Measurements from ENCODE around the gene OR2T35.
"Not testable (repeated sequence)": the region's sequence is repeated elsewhere in the genome, so short reads cannot be mapped to it uniquely, and the experiment has no call there.

Gene OR2T35, protein sequence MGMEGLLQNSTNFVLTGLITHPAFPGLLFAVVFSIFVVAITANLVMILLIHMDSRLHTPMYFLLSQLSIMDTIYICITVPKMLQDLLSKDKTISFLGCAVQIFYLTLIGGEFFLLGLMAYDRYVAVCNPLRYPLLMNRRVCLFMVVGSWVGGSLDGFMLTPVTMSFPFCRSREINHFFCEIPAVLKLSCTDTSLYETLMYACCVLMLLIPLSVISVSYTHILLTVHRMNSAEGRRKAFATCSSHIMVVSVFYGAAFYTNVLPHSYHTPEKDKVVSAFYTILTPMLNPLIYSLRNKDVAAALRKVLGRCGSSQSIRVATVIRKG

GRCh38 chr1:248645178-248645577 is at the start of gene OR2T35:
Gene OR2T35, minus strand, starts transcription at chr1:248645278. Its CDS starts 6,020 bp downstream, at chr1:248639258.
- TF ChIP-seq TCF12 (IDR thresholded peaks at IDR 0.05; ENCODE audit: low read depth); EGR1 (IDR thresholded peaks at IDR 0.05); FOXM1 (IDR thresholded peaks at IDR 0.05; ENCODE audit: borderline replicate concordance, low read depth): not testable (repeated sequence)

DNA sequence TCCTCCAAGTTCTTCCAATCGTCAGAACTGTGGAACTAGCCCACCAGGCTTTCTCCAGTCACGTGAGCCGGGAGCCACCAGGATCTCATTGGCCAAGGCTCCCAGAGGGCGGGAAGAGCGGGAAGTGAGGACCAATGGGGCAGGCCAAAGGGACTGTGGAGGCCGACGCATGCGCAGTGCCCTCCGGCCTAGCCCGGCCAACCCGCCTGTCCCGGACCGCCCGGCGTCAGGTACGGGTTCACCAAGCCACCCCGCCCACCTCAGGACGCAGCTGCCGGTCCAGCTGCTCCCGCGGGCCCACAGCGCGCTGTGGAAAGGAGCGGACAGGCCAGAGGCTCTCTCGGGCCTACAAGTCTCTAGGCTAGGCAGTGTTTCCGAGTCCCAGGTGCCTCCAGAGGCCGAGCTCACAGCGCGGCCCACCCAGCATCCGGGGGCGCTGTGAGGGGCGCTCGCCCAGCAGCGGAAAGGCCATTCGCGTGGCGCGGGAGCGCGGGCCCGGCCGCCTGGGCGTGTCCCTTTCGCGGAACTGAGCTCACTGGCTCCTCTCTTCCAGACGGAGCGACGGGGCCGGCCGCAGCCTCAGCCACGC is 46.6 kb upstream of the OR2T35 start:
- TF ChIP-seq ZBTB7A (IDR thresholded peaks at IDR 0.05; ENCODE audit: low read depth) (no peak), USF1 (IDR thresholded peaks at IDR 0.05) (peak; percentile 23; the same call in 1 of the 2 replicates)

DNA sequence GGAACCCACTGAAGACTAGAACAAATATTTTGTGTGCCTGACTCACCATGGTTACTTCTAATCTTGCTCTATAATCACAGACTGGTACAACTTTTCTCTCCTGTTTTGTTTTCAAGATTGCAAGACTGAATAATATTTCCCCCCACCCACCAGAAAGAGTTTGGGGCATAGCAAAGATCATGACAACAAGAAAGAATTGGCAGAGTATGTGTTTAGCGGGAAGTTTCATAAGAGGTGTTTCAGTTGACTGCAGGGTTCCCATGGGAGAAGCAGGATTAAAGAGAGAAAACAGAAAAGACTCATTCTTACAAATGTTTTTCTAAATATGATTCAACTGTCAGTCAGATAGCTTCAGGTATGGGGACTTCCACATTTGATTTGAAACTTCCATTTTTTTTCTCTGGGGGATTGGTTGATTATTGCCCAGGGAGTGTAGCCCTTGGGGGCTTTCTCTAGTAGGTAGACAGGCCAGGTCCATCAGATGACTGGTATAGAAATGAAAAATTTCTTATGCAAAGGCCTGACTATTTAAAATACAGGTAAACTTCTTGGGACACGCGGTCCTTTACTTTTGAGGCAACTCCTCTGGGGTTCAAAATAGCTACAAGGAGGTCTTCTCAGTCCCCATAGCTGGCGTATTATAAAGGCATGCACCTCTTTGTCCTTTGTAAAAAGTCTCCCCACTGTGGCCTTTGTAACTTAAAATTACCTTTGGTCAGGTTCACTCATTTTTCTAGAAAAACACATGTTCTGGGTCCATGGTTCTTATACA is 43.6 kb upstream of the OR2T35 start:
- no peak for TF ChIP-seq FOXM1 (IDR thresholded peaks at IDR 0.05; ENCODE audit: borderline replicate concordance, low read depth)
- TF ChIP-seq USF1 (IDR thresholded peaks at IDR 0.05) = no peak
- TF ChIP-seq TAF1 (IDR thresholded peaks at IDR 0.05; ENCODE audit: low read depth) = no peak
- no peak for TF ChIP-seq YY1 (IDR thresholded peaks at IDR 0.05; ENCODE audit: low read depth)
- TF ChIP-seq TCF12 (IDR thresholded peaks at IDR 0.05; ENCODE audit: low read depth) = no peak
- no peak for TF ChIP-seq NFIC (IDR thresholded peaks at IDR 0.05)
- TF ChIP-seq ZBTB7A (IDR thresholded peaks at IDR 0.05; ENCODE audit: low read depth) = no peak
- no peak for TF ChIP-seq RAD21 (IDR thresholded peaks at IDR 0.05; ENCODE audit: low read depth)
- no peak for TF ChIP-seq EP300 (IDR thresholded peaks at IDR 0.05; ENCODE audit: borderline replicate concordance)
- no peak for TF ChIP-seq CREB1 (IDR thresholded peaks at IDR 0.05; ENCODE audit: low read depth)
- TF ChIP-seq TEAD4 (IDR thresholded peaks at IDR 0.05) = no peak
- no peak for TF ChIP-seq CEBPB (IDR thresholded peaks at IDR 0.05)
- TF ChIP-seq, protein P1, sequence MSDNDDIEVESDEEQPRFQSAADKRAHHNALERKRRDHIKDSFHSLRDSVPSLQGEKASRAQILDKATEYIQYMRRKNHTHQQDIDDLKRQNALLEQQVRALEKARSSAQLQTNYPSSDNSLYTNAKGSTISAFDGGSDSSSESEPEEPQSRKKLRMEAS (IDR thresholded peaks at IDR 0.05) = no peak
- TF ChIP-seq EGR1 (IDR thresholded peaks at IDR 0.05) = no peak
- no peak for TF ChIP-seq REST (IDR thresholded peaks at IDR 0.05; ENCODE audit: low read depth)

DNA sequence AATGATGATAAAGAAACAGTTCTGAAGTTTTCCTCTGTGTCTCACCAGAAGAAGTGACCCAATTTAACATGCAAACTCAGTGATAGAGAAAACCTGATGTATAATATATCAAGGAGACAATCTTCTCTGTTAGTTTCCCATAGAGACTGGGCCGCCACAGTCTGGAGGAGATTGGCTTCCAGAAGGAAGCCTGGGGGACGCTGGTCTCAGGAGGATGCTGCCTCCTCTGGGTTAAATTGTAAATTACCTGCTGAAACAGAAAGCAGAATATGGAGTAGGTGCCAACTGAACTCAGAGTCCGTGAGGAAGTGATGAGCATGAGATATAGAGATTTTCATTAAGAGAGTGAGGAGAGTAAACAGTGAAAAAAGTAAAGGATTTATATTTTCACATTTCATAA is 41.7 kb upstream of the OR2T35 start:
- TF ChIP-seq RAD21 (IDR thresholded peaks at IDR 0.05; ENCODE audit: low read depth) (peak; percentile 45), TAF1 (IDR thresholded peaks at IDR 0.05; ENCODE audit: low read depth) (no peak), EP300 (IDR thresholded peaks at IDR 0.05; ENCODE audit: borderline replicate concordance) (no peak)

DNA sequence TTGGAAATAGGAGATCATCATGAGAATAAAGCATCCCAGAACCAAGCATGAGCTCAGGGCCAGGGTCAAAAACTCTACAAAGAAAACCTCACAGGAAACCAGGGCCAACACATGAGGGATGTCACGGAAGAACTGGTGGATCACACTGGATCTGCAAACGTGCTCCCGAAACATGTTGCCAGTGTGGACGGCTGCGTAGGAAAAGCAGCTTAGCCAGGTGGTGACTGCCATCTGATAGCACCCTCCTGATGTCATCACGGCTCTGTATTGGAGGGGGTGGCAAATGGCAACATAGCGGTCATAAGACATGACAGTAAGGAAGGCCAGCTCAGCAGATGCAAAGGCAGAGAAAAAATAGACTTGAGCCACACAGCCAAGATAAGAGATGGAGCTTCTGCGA is 36.6 kb upstream of the OR2T35 start:
- TF ChIP-seq FOXM1 (IDR thresholded peaks at IDR 0.05; ENCODE audit: borderline replicate concordance, low read depth) (no peak), TAF1 (IDR thresholded peaks at IDR 0.05; ENCODE audit: low read depth) (no peak), EP300 (IDR thresholded peaks at IDR 0.05; ENCODE audit: borderline replicate concordance) (no peak), TEAD4 (IDR thresholded peaks at IDR 0.05) (no peak), TCF12 (IDR thresholded peaks at IDR 0.05; ENCODE audit: low read depth) (no peak), CEBPB (IDR thresholded peaks at IDR 0.05) (no peak), EGR1 (IDR thresholded peaks at IDR 0.05) (no peak), REST (IDR thresholded peaks at IDR 0.05; ENCODE audit: low read depth) (no peak), NFIC (IDR thresholded peaks at IDR 0.05) (no peak), ZBTB7A (IDR thresholded peaks at IDR 0.05; ENCODE audit: low read depth) (no peak), RAD21 (IDR thresholded peaks at IDR 0.05; ENCODE audit: low read depth) (no peak), CREB1 (IDR thresholded peaks at IDR 0.05; ENCODE audit: low read depth) (no peak), YY1 (IDR thresholded peaks at IDR 0.05; ENCODE audit: low read depth) (no peak), USF1 (IDR thresholded peaks at IDR 0.05) (no peak)
- TF ChIP-seq, protein P1 (IDR thresholded peaks at IDR 0.05) = no peak
